Endothelial cell of hepatic sinusoid (primary cell): ENCODE measurements around the gene MEIOB.
"Not testable (repeated sequence)": the region's sequence is repeated elsewhere in the genome, so short reads cannot be mapped to it uniquely, and the experiment has no call there.

Source experiments
- in situ Hi-C: cut with HindIII; loops from 2 replicates; pipeline ENCODE4 v1.10.0; 2017; ENCODE audit warnings: low sequenced_read_pairs

The MEIOB gene

GRCh38 chr16:1879477-1879876, 7.5 kb upstream of the MEIOB start:
- in situ Hi-C loops = no loop called here

DNA sequence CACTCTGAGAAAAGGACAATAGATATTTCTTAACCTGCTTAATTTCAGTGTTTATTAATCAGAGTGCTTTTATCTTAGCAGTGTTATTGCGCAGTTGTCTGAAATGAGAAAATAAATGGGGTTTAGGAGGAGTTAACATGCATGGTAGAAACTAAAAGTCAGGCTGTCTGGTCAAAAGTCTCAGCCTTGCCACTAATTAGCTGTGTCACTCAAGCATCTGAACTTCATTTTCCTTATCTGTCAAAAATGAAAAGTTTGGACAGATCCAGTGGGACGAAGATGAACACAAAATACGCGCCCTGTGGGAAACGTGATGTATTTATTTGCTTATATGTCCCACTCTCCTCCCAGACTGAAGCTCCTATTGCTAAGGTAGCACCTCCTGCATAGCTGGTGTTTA, 6.3 kb upstream of the MEIOB start:
- in situ Hi-C loops = no loop called here

DNA sequence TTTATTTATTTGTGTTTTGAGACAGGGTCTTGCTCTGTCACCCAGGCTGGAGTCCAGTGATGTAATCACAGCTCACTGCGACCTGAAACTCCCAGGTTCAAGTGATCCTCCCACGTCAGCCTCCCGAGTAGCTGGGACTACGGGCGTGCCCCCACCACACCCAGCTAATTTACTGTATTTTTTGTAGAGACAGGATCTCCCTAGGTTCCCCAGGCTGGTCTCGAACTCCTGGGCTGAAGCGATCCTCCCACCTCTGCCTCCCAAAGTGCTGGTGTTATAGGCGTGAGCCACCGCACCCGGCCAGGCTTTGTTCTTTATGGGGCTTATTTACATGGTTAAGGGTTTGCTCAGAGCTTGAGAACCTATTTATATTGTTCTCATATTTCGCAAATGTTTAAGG, 5.8 kb upstream of the MEIOB start:
- in situ Hi-C loops = no loop called here

GRCh38 chr16:1877089-1877488, 5.1 kb upstream of the MEIOB start:
- in situ Hi-C loops = no loop called here

- in situ Hi-C loops = no loop called here
Observed at GRCh38 chr16:1876468-1876867, 4.5 kb upstream of the MEIOB start.

GRCh38 chr16:1876066-1876465, 4.1 kb upstream of the MEIOB start:
- in situ Hi-C loops = not testable (repeated sequence)

DNA sequence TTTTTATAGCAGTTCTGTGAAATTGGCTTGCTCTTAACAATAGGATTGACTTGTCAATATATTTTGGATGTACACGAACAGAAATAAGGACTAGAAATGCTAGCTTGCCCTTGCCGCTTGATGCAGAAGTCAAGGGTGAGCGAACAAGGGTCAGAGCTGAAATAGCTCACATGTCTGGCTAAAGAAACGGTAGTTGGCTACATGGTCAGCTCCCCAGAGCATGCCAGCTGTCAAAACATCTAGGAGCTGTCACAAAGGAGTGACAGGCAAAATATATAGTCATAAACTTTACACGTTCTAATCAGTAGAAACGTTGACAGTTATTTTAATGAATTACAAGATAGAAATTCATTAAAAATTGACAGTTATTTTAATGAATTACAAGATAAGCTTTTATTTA, 2.9 kb upstream of the MEIOB start:
- in situ Hi-C loops = loop anchor here (25.0 kb wide), 1 partner anchor 287 kb away; the partner anchor contains the start of gene TRAF7

DNA sequence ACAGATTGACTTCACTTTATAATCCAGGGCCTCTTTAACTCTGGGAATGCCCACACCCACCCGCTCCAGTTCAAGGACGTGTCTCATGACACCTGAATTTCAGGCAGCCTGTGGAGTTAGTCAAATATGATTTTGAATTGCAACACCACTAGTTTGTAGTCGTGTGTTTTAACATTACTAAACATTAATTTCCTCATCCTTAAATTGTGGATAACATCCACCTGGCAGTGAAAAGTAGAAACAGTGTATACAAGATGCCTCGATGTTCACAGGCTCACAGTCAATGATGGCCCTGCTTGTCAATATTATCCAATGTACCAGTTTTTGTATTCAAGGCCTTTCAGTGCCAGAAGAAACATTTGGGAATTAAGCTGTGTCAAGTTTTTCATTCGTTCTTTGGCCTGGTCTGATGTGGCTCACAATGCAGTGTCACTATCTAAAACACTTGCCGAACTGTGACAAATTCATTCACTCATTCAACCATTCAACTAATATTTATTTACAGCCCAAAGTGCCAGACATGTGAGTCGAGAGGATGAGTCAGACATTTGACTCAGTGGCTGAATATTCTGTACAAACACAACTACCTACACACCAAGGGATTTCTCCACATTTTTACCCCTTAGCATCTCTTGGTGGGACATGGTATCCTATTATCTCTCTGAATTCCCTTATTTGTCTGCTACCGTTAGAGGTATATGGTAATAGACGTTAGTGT, 1.4 kb downstream of the MEIOB start:
- in situ Hi-C loops = loop anchor here (25.0 kb wide), 1 partner anchor 292 kb away; the partner anchor contains the start of gene TRAF7

DNA sequence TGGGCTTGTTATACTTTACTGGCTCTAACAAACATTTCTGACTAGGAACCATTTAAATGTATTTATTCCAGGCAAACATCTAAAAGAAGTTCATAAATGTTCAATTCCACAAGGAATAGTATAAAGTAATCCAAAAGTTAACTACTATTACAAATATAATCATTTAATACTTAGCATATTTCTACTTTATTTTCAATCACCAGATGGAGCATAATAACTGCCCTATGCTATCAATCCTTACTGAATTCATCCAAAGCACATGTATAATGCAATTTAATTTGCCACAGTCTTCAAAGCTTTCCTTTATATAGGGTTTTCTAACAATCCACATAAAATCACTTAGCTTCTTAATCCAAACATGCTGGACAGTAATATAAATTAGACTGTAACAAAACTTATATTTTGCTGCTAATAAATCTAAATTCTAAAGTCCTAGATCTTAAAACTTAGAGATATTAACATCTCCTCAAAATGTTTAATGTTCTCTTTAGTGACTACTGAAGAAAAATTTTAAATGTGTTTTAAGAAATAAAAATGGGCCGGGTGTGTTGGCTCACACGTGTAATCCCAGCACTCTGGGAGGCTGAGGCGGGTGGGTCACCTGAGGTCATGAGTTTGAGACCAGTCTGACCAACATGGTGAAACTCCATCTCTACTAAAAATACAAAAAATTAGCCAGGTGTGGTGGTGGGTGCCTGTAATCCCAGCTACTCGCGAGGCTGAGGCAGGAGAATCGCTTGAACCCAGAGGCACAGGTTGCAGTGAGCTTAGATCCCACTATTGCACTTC, 5.9 kb downstream of the MEIOB start:
- in situ Hi-C loops = loop anchor here (25.0 kb wide), 1 partner anchor 296 kb away; the partner anchor contains the start of gene TRAF7

DNA sequence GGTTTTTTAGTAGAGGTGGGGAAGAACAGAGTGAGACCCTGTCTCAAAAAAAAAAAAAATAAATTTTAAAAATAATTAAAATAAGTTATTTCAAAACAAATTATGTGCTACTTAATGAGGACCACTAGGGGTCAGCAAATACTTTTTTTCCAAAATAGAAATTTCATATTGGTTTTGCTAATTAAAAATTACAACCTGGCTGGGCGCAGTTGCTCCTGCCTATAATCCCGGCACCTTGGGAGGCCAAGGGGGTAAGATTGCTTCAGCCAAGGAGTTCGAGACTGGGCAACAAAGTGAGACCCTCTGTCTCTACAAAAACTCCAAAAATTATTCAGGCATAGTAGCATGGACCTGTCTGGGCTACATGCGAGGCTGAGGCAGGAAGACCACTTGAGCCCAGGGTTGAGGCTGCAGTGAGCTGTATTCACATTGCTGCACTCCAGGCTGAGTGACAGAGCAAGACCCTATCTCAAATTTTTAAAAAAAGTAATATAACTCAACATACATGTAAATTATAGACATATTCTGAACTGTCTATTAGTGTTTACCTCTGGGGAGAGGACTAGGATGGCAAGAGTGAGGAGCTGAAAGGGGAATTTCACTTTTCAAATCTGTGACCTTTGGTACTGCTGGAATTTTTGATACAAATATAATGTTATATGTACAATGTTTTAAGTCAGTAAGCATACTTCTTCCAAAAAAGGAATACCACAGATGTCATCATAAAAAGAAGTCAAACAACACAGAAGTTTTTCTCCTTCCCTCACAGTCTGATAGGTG, 8.1 kb downstream of the MEIOB start:
- in situ Hi-C loops = loop anchor here (25.0 kb wide), 1 partner anchor 298 kb away; the partner anchor contains the start of gene TRAF7

- in situ Hi-C loops = loop anchor here (25.0 kb wide), 1 partner anchor 300 kb away; the partner anchor contains the start of gene TRAF7
Observed at GRCh38 chr16:1862394-1862793, 9.6 kb downstream of the MEIOB start.

DNA sequence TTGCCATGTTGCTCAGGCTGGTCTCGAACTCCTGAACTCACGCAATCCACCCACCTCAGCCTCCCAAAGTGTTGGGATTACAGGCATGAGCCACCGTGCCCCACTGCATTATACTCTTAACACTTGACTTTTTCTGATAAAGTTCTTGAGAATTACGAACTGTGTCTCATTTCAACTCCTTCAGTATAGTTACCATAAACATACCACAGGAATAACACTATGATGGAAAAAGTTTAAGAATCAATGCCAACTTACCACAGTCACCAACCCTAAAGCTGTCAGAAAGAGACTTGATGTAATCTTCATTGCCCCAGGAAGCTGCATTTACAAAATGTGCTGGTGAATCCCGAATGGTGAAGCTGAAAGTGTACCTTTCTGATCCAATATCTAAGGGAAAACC, 10.2 kb downstream of the MEIOB start:
- in situ Hi-C loops = loop anchor here (25.0 kb wide), 1 partner anchor 301 kb away; the partner anchor contains the start of gene TRAF7

DNA sequence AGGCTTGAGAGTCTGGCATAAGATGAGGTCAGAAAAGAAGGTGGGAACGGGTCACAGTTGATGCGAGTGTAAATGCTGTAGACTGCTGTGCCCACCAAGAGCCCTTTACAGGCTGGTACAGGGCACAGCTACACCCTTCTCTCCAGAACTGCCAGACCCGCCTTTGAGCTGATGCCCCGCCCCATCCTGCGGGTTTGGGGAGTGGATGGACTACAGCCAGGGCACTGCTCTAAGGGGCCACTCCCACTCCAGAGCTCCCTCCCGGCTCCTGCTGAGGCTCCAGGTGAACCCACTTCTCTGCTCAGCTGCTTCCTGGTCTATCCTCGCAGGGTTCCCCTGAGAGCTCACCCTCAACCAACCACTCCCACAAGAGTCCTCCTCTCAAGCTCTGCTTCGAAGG, 12.3 kb downstream of the MEIOB start:
- in situ Hi-C loops = loop anchor here (25.0 kb wide), 1 partner anchor 303 kb away; the partner anchor contains the start of gene TRAF7

DNA sequence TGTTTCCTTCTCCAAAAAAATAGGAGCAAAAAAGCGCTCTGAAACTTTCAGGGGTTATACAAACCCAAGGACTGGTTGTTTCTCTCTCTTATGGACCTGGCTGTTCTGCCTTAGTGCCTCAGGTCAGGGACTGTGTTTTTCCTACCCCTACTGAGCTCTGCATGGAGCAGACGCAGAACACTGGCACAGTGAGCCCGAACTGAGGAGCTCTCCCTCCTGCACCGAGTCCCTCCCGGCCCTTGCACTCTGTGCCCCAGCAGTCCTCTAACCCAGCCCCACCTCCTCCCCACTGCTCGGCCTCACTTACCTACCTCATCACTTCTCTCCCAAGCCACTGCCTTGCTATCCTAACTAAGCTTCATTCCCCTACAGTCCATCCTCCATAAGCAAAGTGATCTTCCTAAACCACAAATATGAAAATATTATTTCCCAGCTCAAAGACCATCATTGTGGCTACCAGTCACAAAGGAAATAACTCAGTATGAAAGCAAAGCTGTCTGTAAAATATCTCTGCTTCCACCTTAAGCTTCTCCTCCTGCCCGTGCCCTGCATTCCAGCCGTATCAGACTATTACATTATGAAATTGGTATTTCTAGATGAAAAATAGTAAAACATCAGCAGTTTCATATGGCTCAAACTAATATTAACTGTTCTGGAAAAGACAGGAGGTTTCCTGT, 13.6 kb downstream of the MEIOB start:
- in situ Hi-C loops = loop anchor here (25.0 kb wide), 1 partner anchor 304 kb away; the partner anchor contains the start of gene TRAF7

DNA sequence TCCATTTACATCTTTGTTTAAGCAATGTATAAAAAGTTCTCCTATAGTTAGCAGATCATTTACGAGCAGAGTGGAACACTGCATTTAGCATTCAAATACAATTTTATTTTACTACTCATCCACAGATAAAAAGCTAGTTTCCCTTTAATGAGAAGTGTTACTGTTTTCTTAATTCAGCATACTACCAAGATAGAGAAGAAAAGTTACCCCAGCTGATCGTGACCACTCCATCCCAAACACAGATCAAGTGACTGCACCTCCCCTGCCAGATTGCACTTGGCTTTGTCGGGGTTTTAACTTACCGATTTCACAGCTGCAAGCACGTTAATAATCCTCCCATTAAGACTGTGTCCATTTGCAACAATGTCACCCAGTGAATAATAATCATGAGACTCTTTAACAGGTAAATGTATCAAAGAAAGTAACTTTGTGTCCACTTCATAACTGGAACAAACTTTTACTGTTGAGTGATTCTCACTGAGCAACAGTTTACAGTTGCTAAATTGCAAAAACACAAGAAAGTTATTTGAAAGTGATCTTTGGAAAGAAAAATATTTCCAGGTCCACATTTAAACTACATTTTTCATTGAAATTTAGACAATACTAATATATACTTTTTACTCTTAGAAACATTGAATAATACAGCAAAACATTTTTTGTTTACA, 14.4 kb downstream of the MEIOB start:
- in situ Hi-C loops = loop anchor here (25.0 kb wide), 1 partner anchor 305 kb away; the partner anchor contains the start of gene TRAF7

- in situ Hi-C loops = loop anchor here (5.0 to 25.0 kb wide), 2 partner anchors 66 to 311 kb away; partner anchors contain the start of genes HS3ST6 and TRAF7
Observed at GRCh38 chr16:1851793-1852192, 20.2 kb downstream of the MEIOB start.

GRCh38 chr16:1850981-1851380, 21.0 kb downstream of the MEIOB start:
- in situ Hi-C loops = loop anchor here (5.0 to 25.0 kb wide), 2 partner anchors 66 to 311 kb away; partner anchors contain the start of genes HS3ST6 and TRAF7

DNA sequence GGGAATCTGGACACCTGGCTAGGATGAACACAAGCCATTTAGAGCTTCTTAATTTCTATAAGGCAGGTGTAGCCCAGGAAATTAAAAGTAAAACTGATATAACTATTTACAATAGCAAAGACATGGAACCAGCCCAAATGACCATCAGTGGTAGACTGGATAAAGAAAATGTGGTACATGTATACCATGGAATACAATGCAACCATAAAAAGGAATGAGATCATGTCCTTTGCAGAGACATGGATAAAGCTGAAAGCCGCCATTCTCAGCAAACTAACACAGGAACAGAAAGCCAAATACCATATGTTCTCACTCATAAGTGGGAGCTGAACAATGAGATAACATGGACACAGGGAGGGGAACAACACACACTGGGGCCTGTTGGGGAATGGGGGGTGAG, 25.5 kb downstream of the MEIOB start:
- in situ Hi-C loops = no loop called here

DNA sequence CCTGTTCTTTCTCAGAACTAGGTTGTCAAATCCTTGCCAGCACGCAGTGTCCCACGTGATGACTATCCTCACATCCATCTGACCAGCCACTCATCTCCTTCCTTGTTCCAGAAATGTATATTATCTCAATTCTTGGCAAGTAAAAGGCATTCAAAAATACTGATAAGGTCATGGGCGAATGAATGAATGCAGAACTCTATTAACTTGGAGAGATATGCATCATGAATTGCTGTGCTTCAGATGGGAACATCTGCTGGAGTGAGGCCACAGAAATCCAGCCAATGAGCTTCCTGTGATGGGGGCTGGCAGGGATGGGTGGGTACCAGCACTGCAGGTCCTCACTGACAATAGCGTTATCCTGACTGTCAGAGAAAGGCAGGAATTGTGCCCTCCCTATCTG, 26.0 kb downstream of the MEIOB start:
- in situ Hi-C loops = no loop called here

DNA sequence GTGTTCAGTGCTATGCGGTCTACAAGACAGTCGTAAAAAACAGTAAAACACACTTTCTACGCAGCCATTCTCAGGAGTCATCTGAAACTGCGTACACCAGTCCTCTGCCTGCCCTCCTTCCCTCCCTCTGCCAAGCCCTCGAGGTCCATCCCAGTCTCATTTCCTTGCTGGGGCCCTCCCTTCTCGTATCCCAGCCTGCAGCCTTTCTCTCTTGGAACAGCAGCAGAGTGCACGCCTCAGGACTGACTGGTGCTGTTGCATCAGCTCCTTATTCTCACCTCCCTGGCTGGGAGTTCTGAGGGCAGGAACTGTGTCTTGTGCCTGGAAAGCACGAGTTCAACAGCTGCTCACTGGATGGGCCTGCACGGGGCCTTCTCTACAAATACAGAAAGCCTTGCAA, 32.4 kb downstream of the MEIOB start:
- in situ Hi-C loops = no loop called here
